ENCODE data around the gene ZNF626. TPM values are rescaled to one million over a fixed set of nuclear protein-coding genes. Genes with fewer than 3 reads are reported as not detected.
"Not testable (repeated sequence)": the region's sequence is repeated elsewhere in the genome, so short reads cannot be mapped to it uniquely, and the experiment has no call there.

ZNF626 gene
- polyA plus RNA-seq (2012; ENCODE audit: insufficient read depth, insufficient read length) = not detected

- DNase-seq (ENCODE audit: low read depth, low spot score) = no peak
- H3K4me3 ChIP-seq (ENCODE audit: low read length) = no peak within 1 kb of the TSS
Measured at GRCh38 chr19:20661150-20661819, at the start of gene ZNF626. Gene ZNF626, minus strand, starts transcription at chr19:20661571. Its CDS starts 125 bp downstream, at chr19:20661446.

- no peak for DNase-seq (ENCODE audit: low read depth, low spot score)
- H3K4me3 ChIP-seq (ENCODE audit: low read length) = no peak overlapping the region
Measured at GRCh38 chr19:20669263-20669662, 7.9 kb upstream of the ZNF626 start.

DNA sequence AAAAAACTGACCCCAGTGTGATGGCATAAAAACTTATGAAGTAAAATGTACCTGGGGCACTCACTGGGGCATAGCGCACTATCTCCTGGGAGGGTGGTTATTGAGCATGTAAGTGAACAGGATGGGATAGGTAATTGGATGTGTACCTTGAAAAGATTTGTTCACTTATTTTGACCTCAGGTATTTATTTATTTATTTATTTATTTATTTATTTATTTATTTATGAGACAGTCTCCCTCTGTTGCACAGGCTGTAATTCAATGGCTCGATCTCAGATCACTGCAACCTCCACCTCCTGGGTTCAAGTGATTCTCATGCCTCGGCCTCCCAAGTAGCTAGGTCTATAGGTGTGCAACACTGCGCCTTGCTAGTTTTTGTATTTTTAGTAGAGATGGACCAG lies 5.9 kb upstream of the ZNF626 start:
- no peak overlapping the region for H3K4me3 ChIP-seq (ENCODE audit: low read length)
- no peak for DNase-seq (ENCODE audit: low read depth, low spot score)

DNA sequence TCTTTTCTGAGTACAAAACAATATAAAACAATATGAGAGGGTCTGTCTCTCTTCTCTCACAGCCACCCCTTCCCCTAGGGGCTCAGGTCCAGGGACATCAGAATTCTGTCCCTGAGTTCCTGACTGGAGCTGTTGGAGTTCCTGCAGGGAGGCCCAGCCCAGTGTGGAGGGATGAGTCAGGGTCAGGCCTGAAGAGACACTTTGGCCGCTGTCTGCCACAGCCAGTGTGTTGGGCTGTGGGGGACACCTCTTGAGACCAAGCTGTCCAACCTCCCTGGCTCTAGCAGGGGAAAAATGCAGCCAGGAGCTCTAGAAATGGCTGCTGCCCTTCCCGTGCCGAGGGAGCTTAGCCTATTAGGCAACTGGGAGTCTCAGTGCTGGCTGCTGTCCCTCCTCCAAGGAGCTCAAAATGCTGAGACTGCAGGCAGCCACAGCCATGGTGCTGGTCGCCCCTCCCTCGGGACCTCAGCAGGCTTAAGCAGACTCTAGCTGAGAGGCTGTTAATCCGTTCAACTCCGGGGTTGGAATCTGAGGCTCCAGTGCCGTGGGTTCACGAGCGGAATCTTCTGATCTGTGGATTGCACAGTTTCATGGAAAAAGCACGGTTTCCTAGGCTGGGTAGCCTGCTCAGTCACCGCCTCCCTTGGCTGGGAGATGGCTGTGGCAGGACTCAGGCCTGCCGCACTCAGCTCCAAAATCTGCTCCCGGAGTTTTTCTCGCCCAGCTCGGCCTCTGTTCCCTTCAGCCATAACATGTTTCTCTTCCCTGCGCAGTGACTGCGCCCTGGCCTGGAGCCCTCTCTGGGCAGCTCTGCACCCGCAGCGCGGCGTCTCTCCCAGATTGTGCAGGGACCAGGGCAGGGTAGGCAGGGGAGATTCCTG lies 3.8 kb upstream of the ZNF626 start:
- H3K4me3 ChIP-seq (ENCODE audit: low read length) = no peak overlapping the region
- no peak for DNase-seq (ENCODE audit: low read depth, low spot score)

- not testable (repeated sequence) for DNase-seq (ENCODE audit: low read depth, low spot score)
Measured at GRCh38 chr19:20664475-20664874, 3.1 kb upstream of the ZNF626 start.

DNA sequence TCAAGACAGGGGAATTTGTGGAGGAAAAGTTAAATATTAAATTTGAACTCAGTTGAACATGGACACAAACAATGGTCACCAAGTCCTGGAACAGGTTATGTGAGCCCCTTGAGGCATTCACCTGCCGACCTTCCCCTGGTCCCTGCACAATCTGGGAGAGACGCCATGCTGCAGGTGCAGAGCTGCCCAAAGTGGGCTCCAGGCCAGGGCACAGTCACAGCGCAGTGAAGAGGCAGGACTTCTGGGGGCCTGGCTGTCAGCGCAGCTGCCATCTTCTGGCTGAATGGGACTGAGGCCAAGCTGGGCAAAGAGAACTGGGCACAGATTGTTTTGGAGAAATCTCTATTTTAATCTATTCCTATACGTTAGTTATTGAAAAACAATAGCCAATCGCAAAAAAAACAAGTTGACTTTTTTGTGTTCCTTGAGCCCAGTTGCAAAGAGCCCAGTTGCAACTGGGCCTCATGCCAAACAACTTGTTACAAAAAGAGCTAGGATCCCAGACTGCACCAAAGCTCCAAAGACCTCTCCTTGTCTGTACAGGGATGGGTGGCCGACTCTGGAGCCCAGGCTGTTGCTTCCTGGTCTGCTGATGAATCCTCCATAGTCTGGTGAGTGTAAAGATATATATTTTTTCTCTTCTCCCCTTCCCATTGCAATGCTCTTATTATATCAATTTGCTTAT lies 1.2 kb upstream of the ZNF626 start:
- DNase-seq (ENCODE audit: low read depth, low spot score) = no peak
- no peak overlapping the region for H3K4me3 ChIP-seq (ENCODE audit: low read length)

More at GRCh38 chr19:20664475-20664874, 3.1 kb upstream of the ZNF626 start:
- not testable (repeated sequence) for H3K4me3 ChIP-seq (ENCODE audit: low read length)

GRCh38 chr19:20660473-20661140 lies 764 bp downstream of the ZNF626 start:
- H3K4me3 ChIP-seq (ENCODE audit: low read length) = no peak overlapping the region
- no peak for DNase-seq (ENCODE audit: low read depth, low spot score)

- DNase-seq (ENCODE audit: low read depth, low spot score) = no peak
- H3K4me3 ChIP-seq (ENCODE audit: low read length) = no peak overlapping the region
Measured at GRCh38 chr19:20640545-20640944, 20.8 kb downstream of the ZNF626 start.

GRCh38 chr19:20640023-20640422 lies 21.3 kb downstream of the ZNF626 start:
- no peak overlapping the region for H3K4me3 ChIP-seq (ENCODE audit: low read length)
- DNase-seq (ENCODE audit: low read depth, low spot score) = no peak

- not testable (repeated sequence) for DNase-seq (ENCODE audit: low read depth, low spot score); H3K4me3 ChIP-seq (ENCODE audit: low read length)
Measured at GRCh38 chr19:20624560-20624959, 36.8 kb downstream of the ZNF626 start.

DNA sequence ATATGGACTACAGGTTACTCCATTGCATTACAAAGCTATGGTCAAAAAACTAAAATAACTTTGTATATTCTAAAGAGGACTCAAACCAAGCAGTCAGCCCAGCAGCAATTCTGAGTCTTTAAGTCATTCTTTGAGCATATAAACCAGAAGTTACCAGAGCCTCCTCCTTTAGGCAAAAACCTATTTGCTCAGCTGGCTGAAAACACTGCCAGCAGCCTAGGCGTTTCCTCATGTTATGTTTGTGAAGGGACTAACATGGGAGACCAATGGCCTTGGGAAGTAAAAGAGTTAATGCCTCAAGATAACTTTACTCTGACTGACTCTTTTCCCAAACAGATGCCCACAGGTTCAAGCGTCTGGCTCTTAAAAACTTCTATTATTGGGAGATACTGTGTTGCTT lies 45.3 kb downstream of the ZNF626 start:
- H3K4me3 ChIP-seq (ENCODE audit: low read length) = no peak overlapping the region
- no peak for DNase-seq (ENCODE audit: low read depth, low spot score)

GRCh38 chr19:20614971-20615370 lies 46.4 kb downstream of the ZNF626 start:
- DNase-seq (ENCODE audit: low read depth, low spot score); H3K4me3 ChIP-seq (ENCODE audit: low read length): not testable (repeated sequence)

DNA sequence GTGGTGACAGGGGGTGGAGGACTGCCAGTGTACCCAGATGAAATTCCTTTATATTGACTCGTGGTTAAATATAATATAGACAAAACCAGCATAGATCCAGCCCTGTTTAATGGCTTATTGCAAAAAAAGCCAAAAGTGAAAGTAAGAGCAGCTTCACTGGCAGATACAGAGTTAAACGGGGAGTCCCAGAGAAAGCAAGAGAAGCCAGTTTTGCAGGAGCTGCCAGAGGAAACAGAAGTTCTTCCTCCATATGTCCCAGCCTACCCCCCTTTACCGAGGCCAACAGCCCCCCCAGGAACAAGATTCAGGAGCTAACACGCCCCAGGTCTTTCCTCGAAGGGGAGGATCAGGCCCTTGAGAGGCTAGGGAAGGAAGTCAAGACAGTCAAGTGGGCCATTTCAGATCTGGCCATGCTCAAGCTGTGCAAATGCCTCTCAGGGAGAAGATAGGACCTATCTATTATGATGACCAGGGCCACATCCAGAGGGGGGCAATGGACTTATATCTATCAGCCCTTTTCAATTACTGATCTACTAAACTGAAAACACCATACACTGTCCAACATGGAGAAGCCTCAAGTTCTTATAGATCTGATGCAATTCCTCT lies 48.6 kb downstream of the ZNF626 start:
- H3K4me3 ChIP-seq (ENCODE audit: low read length) = no peak overlapping the region
- DNase-seq (ENCODE audit: low read depth, low spot score) = no peak

- no peak overlapping the region for H3K4me3 ChIP-seq (ENCODE audit: low read length)
- no peak for DNase-seq (ENCODE audit: low read depth, low spot score)
Measured at GRCh38 chr19:20611866-20612265, 49.5 kb downstream of the ZNF626 start.

DNA sequence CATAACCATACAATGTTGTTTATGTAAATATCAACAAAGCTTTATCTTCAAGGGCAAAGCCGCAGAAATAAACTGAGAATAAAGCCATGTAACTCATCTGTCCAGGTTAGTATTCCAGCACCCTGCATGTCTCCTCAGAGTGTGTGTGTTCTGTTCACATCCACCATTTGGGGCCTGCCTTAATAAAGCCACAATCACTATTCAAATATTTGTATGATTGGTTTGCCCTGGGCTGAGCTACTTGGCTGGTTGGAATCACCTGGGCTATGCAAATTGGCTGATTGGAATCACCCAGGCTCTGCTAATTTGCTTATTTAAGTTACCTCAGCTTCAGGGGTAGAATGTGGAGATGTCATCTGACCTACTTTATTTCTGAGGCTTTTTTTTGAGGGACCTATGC lies 53.4 kb downstream of the ZNF626 start:
- DNase-seq (ENCODE audit: low read depth, low spot score) = no peak
- no peak overlapping the region for H3K4me3 ChIP-seq (ENCODE audit: low read length)
